HG03354 (cell line): Measurements from ENCODE around the gene KIF26B.

ENCODE experiments used
- ATAC-seq: cut with Tn5 transposase; IDR thresholded peaks from one replicate; pipeline ENCODE4 v1.9.1; 2021; ENCODE audit warnings: mild to moderate bottlenecking; ENCODE audit not compliant: unreplicated experiment, poor library complexity, severe bottlenecking

Gene KIF26B

GRCh38 chr1:245466261-245466660 is 311.5 kb downstream of the KIF26B start:
- no peak for ATAC-seq

- ATAC-seq, result no peak
Measured at GRCh38 chr1:245467804-245468203, 313.0 kb downstream of the KIF26B start.

- ATAC-seq, result no peak
Measured at GRCh38 chr1:245469006-245469405, 314.2 kb downstream of the KIF26B start.

- ATAC-seq, result no peak
Measured at GRCh38 chr1:245469734-245470133, 314.9 kb downstream of the KIF26B start.

- no peak for ATAC-seq
Measured at GRCh38 chr1:245475126-245475525, 320.3 kb downstream of the KIF26B start.

- ATAC-seq, result no peak
Measured at GRCh38 chr1:245475961-245476516, 321.3 kb downstream of the KIF26B start.

- ATAC-seq, result no peak
Measured at GRCh38 chr1:245477941-245478340, 323.2 kb downstream of the KIF26B start.

GRCh38 chr1:245480393-245481120 is 325.8 kb downstream of the KIF26B start:
- ATAC-seq, result no peak

GRCh38 chr1:245481261-245481660 is 326.5 kb downstream of the KIF26B start:
- no peak for ATAC-seq

- ATAC-seq, result no peak
Measured at GRCh38 chr1:245483247-245483646, 328.5 kb downstream of the KIF26B start.

- no peak for ATAC-seq
Measured at GRCh38 chr1:245484176-245484575, 329.4 kb downstream of the KIF26B start.

GRCh38 chr1:245485996-245486395 is 331.2 kb downstream of the KIF26B start:
- no peak for ATAC-seq

GRCh38 chr1:245486775-245487470 is 332.1 kb downstream of the KIF26B start:
- no peak for ATAC-seq

GRCh38 chr1:245488346-245489129 is 333.8 kb downstream of the KIF26B start:
- no peak for ATAC-seq

- no peak for ATAC-seq
Measured at GRCh38 chr1:245489838-245490237, 335.1 kb downstream of the KIF26B start.

- no peak for ATAC-seq
Measured at GRCh38 chr1:245493029-245493428, 338.2 kb downstream of the KIF26B start.

GRCh38 chr1:245495681-245496080 is 340.9 kb downstream of the KIF26B start:
- ATAC-seq, result no peak

- no peak for ATAC-seq
Measured at GRCh38 chr1:245500546-245500945, 345.8 kb downstream of the KIF26B start.

- no peak for ATAC-seq
Measured at GRCh38 chr1:245501633-245502032, 346.8 kb downstream of the KIF26B start.

GRCh38 chr1:245503548-245503947 is 348.8 kb downstream of the KIF26B start:
- no peak for ATAC-seq
